ENCODE measurements around the gene DYNLT2B.

DNA sequence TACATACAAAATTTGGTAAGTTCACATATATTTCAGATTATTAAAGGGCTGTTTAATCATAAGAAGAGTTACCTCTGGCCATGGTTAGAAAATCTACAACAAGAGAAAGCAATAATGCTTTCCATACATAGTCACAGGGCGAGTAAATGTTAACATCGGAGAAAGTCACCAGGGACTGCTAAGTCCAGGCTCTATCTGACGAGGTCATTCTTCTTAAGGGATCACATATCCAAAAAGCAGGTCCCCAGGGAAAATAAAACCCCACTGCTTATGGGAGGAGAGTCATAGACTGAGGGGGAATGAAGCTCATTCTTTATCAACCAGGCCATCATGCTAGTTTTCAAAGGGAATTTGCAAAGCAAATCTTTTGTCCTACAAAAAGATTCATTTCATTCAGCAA is 33.6 kb downstream of the DYNLT2B start:
- TF ChIP-seq POLR2A (IDR thresholded peaks at IDR 0.05) = no peak
- TF ChIP-seq, protein P1, sequence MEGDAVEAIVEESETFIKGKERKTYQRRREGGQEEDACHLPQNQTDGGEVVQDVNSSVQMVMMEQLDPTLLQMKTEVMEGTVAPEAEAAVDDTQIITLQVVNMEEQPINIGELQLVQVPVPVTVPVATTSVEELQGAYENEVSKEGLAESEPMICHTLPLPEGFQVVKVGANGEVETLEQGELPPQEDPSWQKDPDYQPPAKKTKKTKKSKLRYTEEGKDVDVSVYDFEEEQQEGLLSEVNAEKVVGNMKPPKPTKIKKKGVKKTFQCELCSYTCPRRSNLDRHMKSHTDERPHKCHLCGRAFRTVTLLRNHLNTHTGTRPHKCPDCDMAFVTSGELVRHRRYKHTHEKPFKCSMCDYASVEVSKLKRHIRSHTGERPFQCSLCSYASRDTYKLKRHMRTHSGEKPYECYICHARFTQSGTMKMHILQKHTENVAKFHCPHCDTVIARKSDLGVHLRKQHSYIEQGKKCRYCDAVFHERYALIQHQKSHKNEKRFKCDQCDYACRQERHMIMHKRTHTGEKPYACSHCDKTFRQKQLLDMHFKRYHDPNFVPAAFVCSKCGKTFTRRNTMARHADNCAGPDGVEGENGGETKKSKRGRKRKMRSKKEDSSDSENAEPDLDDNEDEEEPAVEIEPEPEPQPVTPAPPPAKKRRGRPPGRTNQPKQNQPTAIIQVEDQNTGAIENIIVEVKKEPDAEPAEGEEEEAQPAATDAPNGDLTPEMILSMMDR (IDR thresholded peaks at IDR 0.05) = no peak
